Fibroblast of skin of abdomen (primary cell): ENCODE measurements around the gene OR51V1. TPM values are rescaled to one million over a fixed set of nuclear protein-coding genes. Genes with fewer than 3 reads are reported as not detected.
"Not testable (repeated sequence)": the region's sequence is repeated elsewhere in the genome, so short reads cannot be mapped to it uniquely, and the experiment has no call there.

Experiments
- DNase-seq: peaks from one replicate; pipeline ENCODE4 v3.0.0-alpha.2; 2013
- polyA plus RNA-seq, 2 experiments: library from polyadenylated mRNA; unstranded; fragments of 120-200 nt; gene quantifications; one replicate each; pipeline ENCODE4 v1.2.1, GENCODE V29; 2013; ENCODE audit not compliant: insufficient read length in 2 of 2

The OR51V1 gene
- polyA plus RNA-seq (2013, experiment 1 of 2; ENCODE audit: insufficient read length) = not detected
- not detected for polyA plus RNA-seq (2013, experiment 2 of 2; ENCODE audit: insufficient read length)

GRCh38 chr11:5200582-5200981 lies at the start of gene OR51V1:
Gene OR51V1, minus strand, starts transcription at chr11:5200682. Its CDS starts 0 bp downstream, at chr11:5200682.
- no peak for DNase-seq

GRCh38 chr11:5249807-5250396 lies 49.4 kb upstream of the OR51V1 start, which contains the start of gene HBG1:
Gene HBG1, minus strand, starts transcription at chr11:5249857. Its CDS starts 53 bp downstream, at chr11:5249804.
- DNase-seq = not testable (repeated sequence)

GRCh38 chr11:5248498-5248897 lies 48.0 kb upstream of the OR51V1 start:
- DNase-seq = not testable (repeated sequence)

- DNase-seq = no peak
These were observed 47.1 kb upstream of the OR51V1 start for GRCh38 chr11:5247472-5248192.

- no peak for DNase-seq
These were observed 46.4 kb upstream of the OR51V1 start for GRCh38 chr11:5246772-5247471.

GRCh38 chr11:5245155-5245554 lies 44.7 kb upstream of the OR51V1 start:
- no peak for DNase-seq

- no peak for DNase-seq
These were observed 43.3 kb upstream of the OR51V1 start for GRCh38 chr11:5243816-5244180.

GRCh38 chr11:5242933-5243815 lies 42.7 kb upstream of the OR51V1 start:
- no peak for DNase-seq

GRCh38 chr11:5242208-5242607 lies 41.7 kb upstream of the OR51V1 start:
- DNase-seq = no peak

GRCh38 chr11:5241458-5241857 lies 41.0 kb upstream of the OR51V1 start:
- no peak for DNase-seq

- DNase-seq = no peak
These were observed 40.0 kb upstream of the OR51V1 start for GRCh38 chr11:5240458-5240857.

GRCh38 chr11:5240056-5240455 lies 39.6 kb upstream of the OR51V1 start:
- no peak for DNase-seq

GRCh38 chr11:5239046-5239445 lies 38.6 kb upstream of the OR51V1 start:
- DNase-seq = no peak

- DNase-seq = no peak
These were observed 38.0 kb upstream of the OR51V1 start for GRCh38 chr11:5238486-5238885.

GRCh38 chr11:5237420-5237819 lies 36.9 kb upstream of the OR51V1 start:
- no peak for DNase-seq

GRCh38 chr11:5235364-5236095 lies 35.0 kb upstream of the OR51V1 start:
- DNase-seq = no peak

- DNase-seq = peak; percentile 5
These were observed 33.9 kb upstream of the OR51V1 start, which contains the start of gene HBD for GRCh38 chr11:5234381-5234834. Gene HBD, minus strand, starts transcription at chr11:5234483. Its CDS starts 50 bp downstream, at chr11:5234433.

GRCh38 chr11:5233307-5233706 lies 32.8 kb upstream of the OR51V1 start:
- DNase-seq = no peak

GRCh38 chr11:5232821-5233220 lies 32.3 kb upstream of the OR51V1 start:
- DNase-seq = no peak

GRCh38 chr11:5232176-5232575 lies 31.7 kb upstream of the OR51V1 start:
- DNase-seq = no peak

- DNase-seq = no peak
These were observed 30.6 kb upstream of the OR51V1 start for GRCh38 chr11:5231111-5231510.

GRCh38 chr11:5230266-5230665 lies 29.8 kb upstream of the OR51V1 start:
- no peak for DNase-seq
